Activated T-cell treated with anti-CD3 and anti-CD28 coated beads, Interleukin-2, amount 50 U/mL, for 24 hours (primary cell): Measurements from ENCODE around the gene SYNE4.
"Not testable (repeated sequence)": the region's sequence is repeated elsewhere in the genome, so short reads cannot be mapped to it uniquely, and the experiment has no call there.

Experiments used
- DNase-seq: peaks from one replicate; pipeline ENCODE4 v3.0.0-alpha.2; 2020
- H3K27ac Mint-ChIP-seq: 2 replicates; pipeline ENCODE4 v1.8.0; 2020; ENCODE audit warnings: mild to moderate bottlenecking, mixed read lengths
- H3K27me3 Mint-ChIP-seq: 2 replicates; pipeline ENCODE4 v1.8.0; 2020; ENCODE audit warnings: mixed read lengths
- H3K36me3 Mint-ChIP-seq: 2 replicates; pipeline ENCODE4 v1.8.0; 2020; ENCODE audit warnings: low read depth, mixed read lengths
- H3K4me1 Mint-ChIP-seq: 2 replicates; pipeline ENCODE4 v1.8.0; 2020; ENCODE audit warnings: low read depth, mixed read lengths
- H3K4me3 Mint-ChIP-seq: 2 replicates; pipeline ENCODE4 v1.8.0; 2020; ENCODE audit warnings: mild to moderate bottlenecking, moderate library complexity, mixed read lengths
- H3K9me3 Mint-ChIP-seq: 2 replicates; pipeline ENCODE4 v1.8.0; 2020; ENCODE audit warnings: mixed read lengths

SYNE4 gene

GRCh38 chr19:35959040-35959967 lies 49.3 kb downstream of the SYNE4 start:
- peaks cover 3% of the 10 kb centered on the region for H3K27me3 Mint-ChIP-seq
- peak; percentile 82 for DNase-seq
- no peak overlapping the region for H3K27ac Mint-ChIP-seq
- H3K4me1 Mint-ChIP-seq, result peaks cover 36% of the 10 kb centered on the region
- no peaks in the 10 kb centered on the region for H3K36me3 Mint-ChIP-seq
- H3K4me3 Mint-ChIP-seq, result peak overlapping the region; percentile 52
- H3K9me3 Mint-ChIP-seq, result peaks cover 3% of the 10 kb centered on the region

DNA sequence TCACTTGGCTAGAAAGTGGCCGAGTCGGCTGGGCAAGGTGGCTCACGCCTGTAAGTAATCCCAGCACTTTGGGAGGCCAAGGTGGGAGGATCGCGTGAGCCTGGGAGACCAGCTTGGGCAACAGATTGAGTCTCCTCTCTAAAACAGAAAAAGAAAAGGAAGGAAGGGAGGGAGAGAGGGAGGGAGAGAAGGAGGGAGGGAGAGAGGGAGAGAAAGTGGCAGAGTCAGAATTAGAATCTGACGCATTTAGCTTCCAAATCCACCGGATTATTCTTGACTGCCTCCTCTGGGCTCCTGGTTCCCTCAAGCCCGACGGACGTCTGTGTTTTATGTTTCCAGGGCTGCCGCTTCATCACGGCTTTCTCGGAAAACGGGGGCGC lies 50.0 kb downstream of the SYNE4 start:
- Mint-ChIP-seq H3K27ac (no peak overlapping the region), H3K4me1 (peaks cover 42% of the 10 kb centered on the region), H3K36me3 (no peaks in the 10 kb centered on the region), H3K9me3 (peaks cover 3% of the 10 kb centered on the region), H3K4me3 (peak overlapping the region; percentile 42), H3K27me3 (peaks cover 3% of the 10 kb centered on the region)
- DNase-seq, result no peak

DNA sequence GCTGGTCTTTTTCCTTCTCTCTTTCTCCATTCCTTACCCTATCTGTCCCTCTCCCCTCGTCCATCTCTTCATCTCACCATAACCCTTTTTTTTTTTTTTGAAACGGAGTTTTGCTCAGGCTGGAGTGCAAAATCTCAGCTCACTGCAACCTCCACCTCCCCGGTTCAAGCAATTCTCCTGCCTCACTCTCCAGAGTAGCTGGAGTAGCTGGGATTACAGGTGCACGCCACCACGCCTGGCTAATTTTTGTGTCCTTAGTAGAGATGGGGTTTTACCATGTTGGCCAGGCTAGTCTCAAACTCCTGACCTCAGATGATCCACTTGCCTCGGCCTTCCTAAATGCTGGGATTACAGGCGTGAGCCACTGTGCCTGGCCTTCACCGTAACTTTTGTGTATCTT lies 51.2 kb downstream of the SYNE4 start:
- H3K4me1 Mint-ChIP-seq, result peaks cover 52% of the 10 kb centered on the region
- not testable (repeated sequence) for DNase-seq, H3K27me3 Mint-ChIP-seq, H3K4me3 Mint-ChIP-seq, H3K9me3 Mint-ChIP-seq, H3K27ac Mint-ChIP-seq, H3K36me3 Mint-ChIP-seq

GRCh38 chr19:35955881-35956634 lies 52.6 kb downstream of the SYNE4 start:
- Mint-ChIP-seq H3K4me1 (peaks cover 59% of the 10 kb centered on the region), H3K36me3 (no peaks in the 10 kb centered on the region), H3K4me3 (no peak overlapping the region), H3K9me3 (peaks cover 3% of the 10 kb centered on the region), H3K27ac (no peak overlapping the region), H3K27me3 (no peaks in the 10 kb centered on the region)
- no peak for DNase-seq
